Loucy (cell line): ENCODE measurements around the gene PIP5K1C.

ENCODE experiments used
- CTCF ChIP-seq: fragments of 200-600 bp; sonication (generic); conservative IDR thresholded peaks from 2 replicates; pipeline ENCODE4 v1.5.1; 2014; ENCODE audit warnings: mild to moderate bottlenecking, antibody characterized with exemption, low read length
- EZH2phosphoT487 ChIP-seq: fragments of 200-600 bp; IDR thresholded peaks from 2 replicates; pipeline ENCODE4 v1.6.1; 2018; ENCODE audit warnings: antibody characterized with exemption, mild to moderate bottlenecking, moderate library complexity, borderline replicate concordance

GRCh38 chr19:3604987-3605343 is 95.3 kb downstream of the PIP5K1C start:
- no peak for TF ChIP-seq CTCF
- TF ChIP-seq EZH2phosphoT487 = no peak
